Measurements from ENCODE around the gene DCLK1.

GRCh38 chr13:35782793-35783192 lies 348.4 kb downstream of the DCLK1 start:
- TF ChIP-seq FOXK2 (IDR thresholded peaks at IDR 0.05): no peak
- no peak for TF ChIP-seq SUZ12 (IDR thresholded peaks at IDR 0.05)
- no peak for TF ChIP-seq SP1 (IDR thresholded peaks at IDR 0.05)
- TF ChIP-seq PKNOX1 (IDR thresholded peaks at IDR 0.05): no peak
- no peak for TF ChIP-seq LEF1 (IDR thresholded peaks at IDR 0.05; ENCODE audit: borderline replicate concordance)
- TF ChIP-seq ELF4 (IDR thresholded peaks at IDR 0.05): no peak

Measured in HEK293T (cell line).